Sigmoid colon (tissue), 7 donors: ENCODE data around the gene CFAP20. TPM values are rescaled to one million over a fixed set of nuclear protein-coding genes. Genes with fewer than 3 reads are reported as not detected.
A peak's percentile ranks its signal among the peaks of the same experiment; 100 is the strongest.

Experiments used
- DNase-seq: peaks from one replicate; pipeline ENCODE4 v3.0.0-alpha.2; 2019
- H3K27ac ChIP-seq, 4 donors: fragments of 200-600 bp; sonication (generic); one replicate each; pipeline ENCODE4 v1.5.1; 2016 to 2019; ENCODE audit warnings: mild to moderate bottlenecking in 1 of 4
- H3K27me3 ChIP-seq, 3 donors: fragments of 200-600 bp; sonication (generic); one replicate each; pipeline ENCODE4 v1.5.1; 2019; ENCODE audit warnings: mild to moderate bottlenecking in 1 of 3
- H3K36me3 ChIP-seq, 4 donors: fragments of 200-600 bp; sonication (generic); one replicate each; pipeline ENCODE4 v1.5.1; 2016 to 2019
- H3K4me1 ChIP-seq, 4 donors: fragments of 200-600 bp; sonication (generic); one replicate each; pipeline ENCODE4 v1.5.1; 2017 to 2019
- H3K4me3 ChIP-seq, 4 donors: fragments of 200-600 bp; sonication (generic); one replicate each; pipeline ENCODE4 v1.5.1; 2017 to 2019; ENCODE audit warnings: mild to moderate bottlenecking in 2 of 4, moderate library complexity in 1 of 4
- H3K9me3 ChIP-seq, 4 donors: fragments of 200-600 bp in 3 of 4; sonication (generic) in 3 of 4; one replicate each; pipeline versions ENCODE4 v1.5.1 to v1.6.1; 2013 to 2019
- EP300 ChIP-seq, 4 donors: sonication (generic); formaldehyde crosslinking; IDR thresholded peaks; one replicate each; pipeline ENCODE4 v1.6.1; 2017; ENCODE audit warnings: antibody characterized with exemption in 4 of 4
- POLR2A ChIP-seq, 2 donors: fragments of 450-650 bp; IDR thresholded peaks; one replicate each; pipeline ENCODE4 v1.6.1; 2016; ENCODE audit warnings: antibody characterized with exemption in 2 of 2, mild to moderate bottlenecking in 2 of 2, moderate library complexity in 2 of 2
- POLR2AphosphoS5 ChIP-seq, 4 donors: sonication (generic); formaldehyde crosslinking; IDR thresholded peaks; one replicate each; pipeline ENCODE4 v1.6.1; 2017; ENCODE audit warnings: antibody characterized with exemption in 4 of 4
- WGBS, 2 donors: extraction: QIAGEN DNeasy Blood & Tissue Kit; methylation state at CpG; one replicate each; pipeline ENCODE4 v1.1.7; 2013; 5-methylcytosine and 5-hydroxymethylcytosine counted together
- intact Hi-C: fragments of 100-400 bp; cut with DNase I; formaldehyde crosslinking; loops from one replicate; pipeline ENCODE4 v1.15.1; 2023
- polyA plus RNA-seq, 3 donors: library from polyadenylated mRNA; stranded (reverse); fragments of 200-250 nt; gene quantifications; one replicate each; pipeline ENCODE4 v1.2.3, GENCODE V29; 2013
- total RNA-seq, 4 donors: library from RNA; depleted of rRNA; stranded (reverse); fragments of >200 nt; gene quantifications; one replicate each; pipeline ENCODE4 v1.1.0, GENCODE V29; 2016
- TF ChIP-seq, protein P1 (sequence below), 4 experiments: fragments of 450-650 bp in 3 of 4; fragments of 200-600 bp in 1 of 4; IDR thresholded peaks; one replicate each; pipeline ENCODE4 v1.5.1; 2016 to 2019; ENCODE audit warnings: antibody characterized with exemption in 4 of 4, mild to moderate bottlenecking in 3 of 4, moderate library complexity in 2 of 4
- donor health status: healthy with polysubstance abuse.
- donor health status: Bipolar disorder and iron deficiency.
- donor health status: healthy.

CFAP20 gene
- total RNA-seq (10 to 100 TPM; 11.9 to 42.5 (median 26.6) TPM), polyA plus RNA-seq (10 to 100 TPM; 17.4 to 30.1 (median 28.3) TPM)

GRCh38 chr16:58129097-58129936 is at the start of gene CFAP20:
Gene CFAP20 (minus strand): TSS chr16:58129381. CDS start chr16:58129115, 266 bp downstream.
- intact Hi-C loops: loop anchor here (2.0 to 10.0 kb wide), 6 partner anchors 68 to 1195 kb away; partner anchors contain the start of genes CSNK2A2, HERPUD1, KATNB1 and KIFC3
- DNase-seq: peak; percentile 99
- peak within 1 kb of the TSS; percentile 89 to 95 (median 92) for H3K27ac ChIP-seq
- H3K4me1 ChIP-seq: peaks cover 0 to 41% (median 39%) of the 10 kb centered on the region in 4 donors
- WGBS, 2 donors: 2% methylated on average over 70 of the region's 70 CpGs
- H3K36me3 ChIP-seq: no peaks in the 10 kb centered on the region
- H3K27me3 ChIP-seq: no peaks in the 10 kb centered on the region
- TF ChIP-seq EP300 (IDR thresholded peaks at IDR 0.05) (peak in 2 of 4 donors; percentile 52 to 73), POLR2A (IDR thresholded peaks at IDR 0.05) (peak; percentile 86 to 88), POLR2AphosphoS5 (IDR thresholded peaks at IDR 0.05) (peak; percentile 95 to 99 (median 98))
- TF ChIP-seq, protein P1, sequence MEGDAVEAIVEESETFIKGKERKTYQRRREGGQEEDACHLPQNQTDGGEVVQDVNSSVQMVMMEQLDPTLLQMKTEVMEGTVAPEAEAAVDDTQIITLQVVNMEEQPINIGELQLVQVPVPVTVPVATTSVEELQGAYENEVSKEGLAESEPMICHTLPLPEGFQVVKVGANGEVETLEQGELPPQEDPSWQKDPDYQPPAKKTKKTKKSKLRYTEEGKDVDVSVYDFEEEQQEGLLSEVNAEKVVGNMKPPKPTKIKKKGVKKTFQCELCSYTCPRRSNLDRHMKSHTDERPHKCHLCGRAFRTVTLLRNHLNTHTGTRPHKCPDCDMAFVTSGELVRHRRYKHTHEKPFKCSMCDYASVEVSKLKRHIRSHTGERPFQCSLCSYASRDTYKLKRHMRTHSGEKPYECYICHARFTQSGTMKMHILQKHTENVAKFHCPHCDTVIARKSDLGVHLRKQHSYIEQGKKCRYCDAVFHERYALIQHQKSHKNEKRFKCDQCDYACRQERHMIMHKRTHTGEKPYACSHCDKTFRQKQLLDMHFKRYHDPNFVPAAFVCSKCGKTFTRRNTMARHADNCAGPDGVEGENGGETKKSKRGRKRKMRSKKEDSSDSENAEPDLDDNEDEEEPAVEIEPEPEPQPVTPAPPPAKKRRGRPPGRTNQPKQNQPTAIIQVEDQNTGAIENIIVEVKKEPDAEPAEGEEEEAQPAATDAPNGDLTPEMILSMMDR (IDR thresholded peaks at IDR 0.05): no peak
- H3K4me3 ChIP-seq: peak within 1 kb of the TSS; percentile 73 to 92 (median 84)
- H3K9me3 ChIP-seq: no peaks in the 10 kb centered on the region

DNA sequence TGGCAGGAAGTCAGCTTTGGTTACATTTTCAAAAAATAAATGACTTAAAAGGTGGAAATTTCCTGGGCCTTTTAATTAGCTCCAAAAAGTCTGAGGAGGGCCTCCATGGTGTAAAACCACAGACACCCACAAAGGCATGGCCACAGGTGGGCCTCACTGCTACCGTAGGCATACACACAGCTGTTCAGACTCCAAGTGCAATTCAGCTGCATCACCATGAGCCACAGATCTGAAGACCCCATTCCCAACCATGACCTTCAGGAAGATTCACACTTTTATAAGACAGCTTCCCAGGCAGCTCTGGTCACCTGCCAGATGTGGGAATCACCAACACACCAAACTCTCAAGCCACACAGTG is 48.2 kb upstream of the CFAP20 start:
- TF ChIP-seq, protein P1 (IDR thresholded peaks at IDR 0.05): no peak
- TF ChIP-seq POLR2A (IDR thresholded peaks at IDR 0.05) (no peak), POLR2AphosphoS5 (IDR thresholded peaks at IDR 0.05) (no peak), EP300 (IDR thresholded peaks at IDR 0.05) (no peak)
- intact Hi-C loops: no loop called here
- Histone ChIP-seq H3K36me3 (peaks cover 3 to 50% (median 16%) of the 10 kb centered on the region in 4 donors), H3K4me3 (no peak overlapping the region), H3K27me3 (no peaks in the 10 kb centered on the region), H3K27ac (no peak overlapping the region), H3K4me1 (no peaks in the 10 kb centered on the region), H3K9me3 (no peaks in the 10 kb centered on the region)
- DNase-seq: no peak
- WGBS, 2 donors: 63 to 93% methylated on average over 1 of the region's 1 CpG

DNA sequence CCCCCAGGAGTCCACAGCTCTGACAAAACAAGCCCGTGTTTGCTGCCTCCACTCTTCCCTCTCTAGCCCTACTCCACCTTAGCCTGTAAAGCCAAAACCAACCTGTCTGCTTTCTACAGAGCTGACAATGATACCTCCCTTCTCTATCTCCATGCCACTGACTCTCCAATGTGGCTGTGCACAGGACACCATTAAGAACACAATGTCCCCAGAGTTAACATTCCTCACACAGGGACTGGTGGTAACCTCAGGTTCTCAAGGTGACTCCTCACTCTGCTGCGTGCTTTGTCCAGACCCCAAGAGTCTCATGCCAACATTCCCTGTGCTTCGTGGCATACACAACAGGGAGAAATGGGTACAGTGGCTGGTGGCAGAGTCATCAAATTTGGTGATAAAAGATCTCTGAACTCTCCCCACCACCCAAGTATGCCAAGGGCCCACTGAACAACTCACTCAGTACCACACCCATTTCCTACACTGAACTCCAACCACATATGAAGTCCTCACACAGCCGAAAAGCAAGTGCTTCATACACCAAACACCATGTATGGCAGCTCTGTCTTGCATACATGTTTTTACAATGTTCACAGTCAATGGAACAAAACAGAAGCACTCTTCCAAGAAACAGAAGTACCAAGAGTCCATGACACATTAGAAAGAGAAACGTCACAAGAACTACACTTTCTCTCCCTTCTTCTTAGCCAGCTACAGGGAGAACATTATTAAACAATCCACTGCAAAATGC is 47.6 kb upstream of the CFAP20 start:
- no peak overlapping the region for H3K27ac ChIP-seq
- H3K9me3 ChIP-seq: no peaks in the 10 kb centered on the region
- intact Hi-C loops: no loop called here
- DNase-seq: no peak
- 88 to 92% methylated on average over 5 of the region's 5 CpGs for WGBS, 2 donors
- H3K4me1 ChIP-seq: no peaks in the 10 kb centered on the region
- no peaks in the 10 kb centered on the region for H3K27me3 ChIP-seq
- no peak for TF ChIP-seq EP300 (IDR thresholded peaks at IDR 0.05)
- TF ChIP-seq POLR2A (IDR thresholded peaks at IDR 0.05): no peak
- H3K4me3 ChIP-seq: no peak overlapping the region
- H3K36me3 ChIP-seq: peaks cover 3 to 50% (median 16%) of the 10 kb centered on the region in 4 donors

GRCh38 chr16:58170223-58170622 is 41.0 kb upstream of the CFAP20 start:
- H3K27me3 ChIP-seq: no peaks in the 10 kb centered on the region
- intact Hi-C loops: no loop called here
- peaks cover 3 to 88% (median 52%) of the 10 kb centered on the region in 4 donors for H3K36me3 ChIP-seq
- no peak for DNase-seq
- no peaks in the 10 kb centered on the region for H3K4me1 ChIP-seq
- H3K4me3 ChIP-seq: no peak overlapping the region
- TF ChIP-seq, protein P1 (IDR thresholded peaks at IDR 0.05): no peak
- TF ChIP-seq POLR2A (IDR thresholded peaks at IDR 0.05) (no peak), EP300 (IDR thresholded peaks at IDR 0.05) (no peak), POLR2AphosphoS5 (IDR thresholded peaks at IDR 0.05) (no peak)
- H3K9me3 ChIP-seq: no peaks in the 10 kb centered on the region
- 99% methylated on average over 2 of the region's 2 CpGs for WGBS, 2 donors
- H3K27ac ChIP-seq: no peak overlapping the region

GRCh38 chr16:58160855-58161254 is 31.7 kb upstream of the CFAP20 start:
- TF ChIP-seq POLR2AphosphoS5 (IDR thresholded peaks at IDR 0.05) (no peak), POLR2A (IDR thresholded peaks at IDR 0.05) (no peak), EP300 (IDR thresholded peaks at IDR 0.05) (no peak)
- TF ChIP-seq, protein P1 (IDR thresholded peaks at IDR 0.05): no peak
- Histone ChIP-seq H3K9me3 (no peaks in the 10 kb centered on the region), H3K4me3 (no peak overlapping the region), H3K36me3 (peaks cover 13 to 88% (median 42%) of the 10 kb centered on the region in 4 donors), H3K4me1 (no peaks in the 10 kb centered on the region), H3K27ac (no peak overlapping the region), H3K27me3 (no peaks in the 10 kb centered on the region)
- DNase-seq: no peak
- 80 to 90% methylated on average over 3 of the region's 3 CpGs for WGBS, 2 donors
- intact Hi-C loops: no loop called here
